ENCODE measurements around the gene PLCG2.

The PLCG2 gene

GRCh38 chr16:81816793-81817210 is 37.7 kb downstream of the PLCG2 start:
- no peak for DNase-seq (ENCODE audit: low read depth)

- DNase-seq (ENCODE audit: low read depth) = no peak
Measured at GRCh38 chr16:81817296-81817695, 38.2 kb downstream of the PLCG2 start.

DNA sequence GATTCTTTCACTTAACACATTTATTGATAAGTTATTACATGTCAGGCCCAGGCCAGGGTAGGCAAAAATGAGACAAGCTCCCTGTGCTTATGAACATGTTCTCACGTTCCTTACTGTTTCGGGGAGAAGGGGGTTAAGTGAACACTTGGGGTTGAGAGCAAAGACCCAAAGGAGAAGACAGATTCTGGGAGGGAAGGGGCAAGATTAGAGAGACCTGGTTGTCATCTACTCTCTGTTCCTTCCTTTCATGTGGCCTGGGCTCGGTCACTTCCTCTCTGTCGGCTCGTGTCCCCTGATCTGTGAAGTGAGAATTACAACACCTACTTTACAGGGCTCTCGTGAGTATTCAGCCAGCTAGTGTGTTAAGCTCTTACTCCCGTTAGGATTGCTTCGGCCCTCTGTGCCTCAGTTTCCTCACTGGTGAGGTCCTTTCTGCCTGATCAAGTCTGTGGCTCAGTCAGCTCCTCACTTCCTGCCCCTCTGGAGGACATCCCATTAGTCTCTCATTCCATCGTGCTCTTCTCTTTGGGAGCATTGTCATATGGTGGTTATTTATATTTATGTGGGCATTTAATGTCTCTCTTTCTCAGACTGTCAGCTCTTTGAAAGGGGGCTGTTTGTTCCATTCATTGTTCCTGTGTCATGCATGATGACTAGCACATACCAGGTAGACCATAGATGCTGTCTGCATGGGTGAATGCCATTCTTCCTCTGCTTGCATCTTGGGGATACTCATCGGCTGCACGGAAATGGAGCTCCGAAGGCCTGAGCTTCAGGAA is 38.9 kb downstream of the PLCG2 start:
- no peak for DNase-seq (ENCODE audit: low read depth)

GRCh38 chr16:81818568-81818896 is 39.4 kb downstream of the PLCG2 start:
- DNase-seq (ENCODE audit: low read depth) = no peak

GRCh38 chr16:81818905-81819304 is 39.8 kb downstream of the PLCG2 start:
- DNase-seq (ENCODE audit: low read depth) = no peak

DNA sequence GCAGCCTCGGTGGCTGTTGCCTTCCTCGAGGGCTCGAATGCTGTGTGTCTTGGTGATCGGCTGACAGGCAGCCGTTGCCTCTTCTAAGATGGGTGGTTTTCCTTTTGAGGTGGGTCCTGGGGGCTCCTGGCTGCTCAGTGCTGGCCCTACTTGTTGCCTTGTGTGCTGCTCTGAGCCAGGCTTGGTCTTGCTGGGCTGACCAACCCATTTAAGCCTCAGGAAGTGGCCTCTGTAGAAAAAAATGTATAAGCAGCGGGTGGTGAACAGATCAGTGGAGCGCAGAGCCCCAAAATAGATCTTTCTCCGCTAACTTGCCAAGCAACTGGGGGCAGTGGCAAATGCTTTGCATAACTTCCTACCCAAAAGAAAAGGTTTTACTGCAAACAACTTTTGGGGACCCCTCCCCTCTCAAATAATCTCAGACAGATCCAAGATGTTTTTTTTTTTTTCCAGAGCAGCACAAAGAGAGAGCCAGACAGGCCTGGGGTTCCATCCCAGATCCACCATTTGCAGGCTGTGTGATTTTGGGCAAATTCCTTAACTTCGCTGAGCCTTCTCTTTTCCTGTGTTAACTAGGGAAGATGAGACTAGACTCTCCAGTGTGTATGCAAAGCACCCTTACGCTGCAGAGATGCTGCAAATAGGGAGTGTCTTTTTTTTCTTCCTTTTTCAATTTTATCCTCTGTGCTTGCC is 42.5 kb downstream of the PLCG2 start:
- DNase-seq (ENCODE audit: low read depth) = no peak

- DNase-seq (ENCODE audit: low read depth) = no peak
Measured at GRCh38 chr16:81823111-81823510, 44.0 kb downstream of the PLCG2 start.

- no peak for DNase-seq (ENCODE audit: low read depth)
Measured at GRCh38 chr16:81823734-81824133, 44.6 kb downstream of the PLCG2 start.

DNA sequence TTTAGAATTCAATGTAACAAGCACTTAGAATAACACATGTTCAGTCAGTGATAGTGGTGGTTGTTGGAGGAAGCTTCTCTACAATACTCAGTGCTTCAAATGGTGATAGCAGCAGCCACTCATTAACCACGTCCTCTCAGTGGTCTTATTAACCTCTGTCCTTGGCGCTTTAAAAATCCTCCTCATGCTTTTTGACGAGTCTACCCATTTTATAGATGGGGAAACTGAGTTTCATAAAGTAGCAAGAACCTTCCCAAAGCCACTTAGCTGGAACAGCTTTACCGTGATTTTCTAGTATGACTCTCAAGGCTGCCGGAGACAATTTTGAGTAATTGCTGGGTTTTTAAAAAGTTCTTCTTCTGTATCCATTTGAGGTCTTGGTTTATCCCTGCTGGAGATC is 47.4 kb downstream of the PLCG2 start:
- no peak for DNase-seq (ENCODE audit: low read depth)

- DNase-seq (ENCODE audit: low read depth) = no peak
Measured at GRCh38 chr16:81830845-81831540, 51.9 kb downstream of the PLCG2 start.

GRCh38 chr16:81831722-81832126 is 52.6 kb downstream of the PLCG2 start:
- DNase-seq (ENCODE audit: low read depth) = no peak

DNA sequence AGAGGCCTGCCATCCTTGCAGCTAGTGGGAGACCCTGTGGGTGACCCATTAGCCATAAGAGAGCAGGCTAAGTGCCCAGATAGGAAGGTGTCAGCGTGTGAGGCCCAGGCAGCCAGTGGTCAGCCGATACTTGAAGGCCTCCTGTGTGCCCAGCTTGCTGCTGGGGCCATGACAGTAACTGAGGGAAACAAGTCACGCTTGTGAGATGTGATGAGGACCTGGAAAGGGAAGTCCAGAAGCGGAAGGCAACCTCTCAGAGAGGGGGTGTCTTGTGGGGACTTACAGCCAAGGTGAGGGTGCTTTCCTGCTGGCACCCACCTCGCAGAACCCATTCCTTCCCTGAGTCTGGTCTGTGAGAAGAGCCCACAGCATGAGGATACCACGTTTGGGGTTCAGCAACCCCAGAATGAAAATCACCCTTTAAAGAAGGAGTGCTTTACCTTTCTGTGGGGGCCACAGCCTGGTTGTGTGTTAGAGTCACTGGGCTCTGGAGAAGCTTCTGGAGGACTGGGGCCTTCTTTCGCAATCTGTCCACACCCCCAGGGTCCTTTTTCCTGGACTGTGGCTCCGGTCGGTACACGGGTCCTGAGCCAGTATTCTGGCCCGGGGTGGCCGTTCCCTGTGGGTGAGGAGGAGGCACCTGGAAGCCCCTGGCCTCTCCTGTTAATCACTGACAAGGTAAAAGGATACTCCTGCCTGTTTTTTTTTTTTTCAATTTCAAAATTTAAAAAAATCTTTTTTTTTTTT is 53.9 kb downstream of the PLCG2 start:
- no peak for DNase-seq (ENCODE audit: low read depth)

- DNase-seq (ENCODE audit: low read depth) = no peak
Measured at GRCh38 chr16:81833751-81834150, 54.7 kb downstream of the PLCG2 start.

GRCh38 chr16:81834868-81835267 is 55.8 kb downstream of the PLCG2 start:
- no peak for DNase-seq (ENCODE audit: low read depth)

DNA sequence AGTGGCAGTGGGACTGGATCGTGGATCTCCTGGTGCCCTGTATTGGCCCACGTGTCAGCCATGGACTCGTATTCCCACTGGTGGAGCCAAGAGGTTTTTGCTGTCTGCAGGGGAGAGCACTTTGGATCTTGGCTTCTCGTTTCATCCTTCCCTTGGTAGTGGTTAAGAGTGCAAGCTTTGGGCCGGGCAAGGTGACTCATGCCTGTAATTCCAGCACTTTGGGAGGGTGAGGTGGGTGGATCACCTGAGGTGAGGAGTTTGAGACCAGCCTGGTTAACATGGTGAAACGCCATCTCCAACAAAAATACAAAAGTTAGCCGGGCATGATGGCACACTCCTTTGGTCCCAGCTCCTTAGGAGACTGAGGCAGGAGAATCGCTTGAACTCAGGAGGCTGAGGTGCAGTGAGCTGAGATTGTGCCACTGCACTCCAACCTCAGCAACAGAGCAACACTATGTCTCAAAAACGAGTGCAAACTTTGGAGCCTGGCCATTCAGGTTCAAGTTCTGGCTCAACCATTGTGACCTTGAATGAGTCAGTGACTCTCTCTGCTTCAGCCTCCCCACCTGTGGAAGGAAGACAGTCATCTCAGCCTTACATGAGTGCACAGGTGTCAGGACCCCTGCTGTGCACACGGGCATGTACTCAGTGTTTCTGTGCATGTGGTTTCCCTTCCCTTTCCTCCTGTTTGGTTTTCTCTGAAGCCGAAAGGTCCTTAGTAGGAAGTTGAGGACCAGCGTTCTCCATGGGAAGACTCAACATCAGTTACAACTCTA is 57.4 kb downstream of the PLCG2 start:
- DNase-seq (ENCODE audit: low read depth) = no peak

GRCh38 chr16:81837312-81837751 is 58.2 kb downstream of the PLCG2 start:
- DNase-seq (ENCODE audit: low read depth) = no peak

DNA sequence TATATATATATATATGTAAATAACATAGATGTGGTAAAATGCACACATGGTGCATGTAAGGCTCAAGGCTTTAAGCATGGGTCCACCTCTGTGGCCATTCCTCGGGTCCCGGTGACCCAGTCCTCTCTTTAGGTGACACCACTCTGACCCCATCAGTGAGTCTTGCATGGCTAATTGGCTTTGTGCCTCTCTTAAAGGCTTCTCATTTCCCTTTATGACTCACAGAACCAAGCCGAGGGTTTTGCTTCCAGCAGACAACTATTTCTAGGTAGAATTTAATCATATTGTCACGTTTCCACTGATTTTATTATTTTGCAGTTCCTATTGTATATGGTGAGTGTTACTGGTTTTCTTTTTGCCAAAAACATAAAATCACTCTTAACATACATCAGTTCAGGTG is 59.7 kb downstream of the PLCG2 start:
- DNase-seq (ENCODE audit: low read depth) = no peak

DNA sequence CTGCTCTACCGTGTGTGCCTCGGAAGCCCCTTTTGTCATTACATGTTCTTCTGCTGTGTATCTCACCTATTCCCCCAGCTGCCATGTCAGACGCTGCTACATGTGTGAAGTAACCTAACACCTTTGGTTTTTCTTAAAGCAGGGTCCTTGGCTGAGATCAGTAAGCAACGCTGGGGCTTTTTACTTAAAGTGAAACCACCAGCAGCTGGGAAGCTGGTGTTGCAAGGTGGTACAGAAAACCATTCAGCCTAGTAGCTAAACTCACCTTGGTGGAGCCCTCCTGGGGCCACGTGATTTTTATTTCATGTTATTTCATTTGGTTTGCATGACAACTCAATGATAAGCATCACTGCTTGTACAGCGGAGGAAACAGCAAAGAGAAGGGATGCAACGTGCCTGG is 62.6 kb downstream of the PLCG2 start:
- DNase-seq (ENCODE audit: low read depth) = no peak

- DNase-seq (ENCODE audit: low read depth) = no peak
Measured at GRCh38 chr16:81842564-81843242, 63.6 kb downstream of the PLCG2 start.

DNA sequence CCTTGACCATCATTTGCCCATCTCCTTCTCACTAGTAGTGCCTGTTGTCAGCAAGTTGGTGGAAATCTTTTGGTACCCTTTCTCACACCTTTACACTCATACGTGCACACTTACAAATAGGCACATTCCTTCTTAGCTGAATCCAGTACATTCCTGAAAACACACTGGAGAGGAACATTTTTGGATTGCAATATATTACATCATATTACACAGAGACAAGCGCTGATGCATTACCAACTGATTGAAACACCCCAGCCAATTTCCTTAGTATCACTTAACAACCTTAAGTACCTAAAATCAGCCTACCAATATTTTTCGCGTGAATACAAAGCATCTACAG is 64.1 kb downstream of the PLCG2 start:
- DNase-seq (ENCODE audit: low read depth) = peak; percentile 14

DNA sequence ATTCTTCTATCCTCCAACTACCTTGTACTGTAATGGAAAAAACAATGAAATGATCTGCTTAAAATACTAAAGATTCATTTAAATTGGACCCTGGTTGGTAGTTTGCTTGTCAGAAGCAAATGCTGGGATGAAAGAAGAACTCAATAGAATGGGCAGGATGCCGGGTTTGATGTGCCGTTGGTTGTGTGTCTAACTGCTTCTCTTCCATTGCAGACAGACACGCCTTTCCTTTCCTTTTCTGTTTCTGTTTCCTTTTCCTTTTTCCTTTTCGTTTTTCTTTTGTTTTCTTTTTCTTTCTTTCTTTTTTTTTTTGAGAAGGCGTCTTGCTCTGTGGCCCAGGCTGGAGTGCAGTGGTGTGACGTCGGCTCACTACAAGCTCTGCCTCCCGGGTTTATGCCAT is 64.6 kb downstream of the PLCG2 start:
- no peak for DNase-seq (ENCODE audit: low read depth)
